ENCODE data around the gene CEBPB.

GRCh38 chr20:50193199-50193835 lies 2.7 kb downstream of the CEBPB start:
- TF ChIP-seq POLR2AphosphoS5 (IDR thresholded peaks at IDR 0.05; ENCODE audit: borderline replicate concordance, low read depth, low read length) (no peak), EZH2 (IDR thresholded peaks at IDR 0.05) (no peak), FOXP2 (optimal IDR thresholded peaks at IDR 0.05; ENCODE audit: control extremely low read depth, extremely low read length, insufficient read depth) (no peak)

All from SK-N-MC (cell line).